H9 (cell line): ENCODE data around the gene ZNF28. TPM values are rescaled to one million over a fixed set of nuclear protein-coding genes. Genes with fewer than 3 reads are reported as not detected.
"Not testable (repeated sequence)": the region's sequence is repeated elsewhere in the genome, so short reads cannot be mapped to it uniquely, and the experiment has no call there.

Experiments
- DNase-seq: peaks from one replicate; pipeline ENCODE4 v3.0.0-alpha.2; 2017
- H2AFZ ChIP-seq: one replicate; pipeline ENCODE4 v1.6.1; 2013; ENCODE audit warnings: mild to moderate bottlenecking, low read length, control low read depth, moderate library complexity
- H2AK5ac ChIP-seq: 2 replicates; pipeline ENCODE4 v1.6.1; 2013; ENCODE audit warnings: low read length, control low read depth, mixed read lengths; ENCODE audit not compliant: insufficient read length
- H2BK120ac ChIP-seq: one replicate; pipeline ENCODE4 v1.6.1; 2013; ENCODE audit warnings: low read depth, mild to moderate bottlenecking, low read length, control low read depth, inconsistent platforms; ENCODE audit not compliant: poor library complexity, severe bottlenecking
- H2BK12ac ChIP-seq: 2 replicates; pipeline ENCODE4 v1.6.1; 2013; ENCODE audit warnings: low read length, control low read depth, mixed read lengths, low read depth; ENCODE audit not compliant: insufficient read length
- H2BK15ac ChIP-seq: 2 replicates; pipeline ENCODE4 v1.6.1; 2013; ENCODE audit warnings: low read depth, low read length, control low read depth
- H2BK20ac ChIP-seq: one replicate; pipeline ENCODE4 v1.6.1; 2013; ENCODE audit warnings: low read depth, mild to moderate bottlenecking, low read length, control low read depth, inconsistent platforms; ENCODE audit not compliant: poor library complexity, severe bottlenecking
- H2BK5ac ChIP-seq: 2 replicates; pipeline ENCODE4 v1.6.1; 2013; ENCODE audit warnings: low read length, control low read depth, mixed read lengths; ENCODE audit not compliant: insufficient read length
- H3K14ac ChIP-seq: 2 replicates; pipeline ENCODE4 v1.6.1; 2013; ENCODE audit warnings: low read length, control low read depth; ENCODE audit not compliant: insufficient read depth
- H3K18ac ChIP-seq: 2 replicates; pipeline ENCODE4 v1.6.1; 2013; ENCODE audit warnings: low read depth, mild to moderate bottlenecking, mixed read lengths, low read length, control low read depth; ENCODE audit not compliant: insufficient read length
- H3K23ac ChIP-seq: 2 replicates; pipeline ENCODE4 v1.6.1; 2013; ENCODE audit warnings: low read length, control low read depth, mixed read lengths, low read depth; ENCODE audit not compliant: insufficient read length
- H3K23me2 ChIP-seq: 2 replicates; pipeline ENCODE4 v1.6.1; 2013; ENCODE audit warnings: low read depth, mild to moderate bottlenecking, mixed read lengths, low read length, control low read depth; ENCODE audit not compliant: insufficient read length, poor library complexity, severe bottlenecking
- H3K27ac ChIP-seq: 2 replicates; pipeline ENCODE4 v1.5.1; 2013; ENCODE audit warnings: low read length, control low read depth, mixed read lengths, low read depth; ENCODE audit not compliant: insufficient read length
- H3K27me3 ChIP-seq: 2 replicates; pipeline ENCODE4 v1.6.1; 2013; ENCODE audit warnings: low read length, control low read depth, inconsistent platforms; ENCODE audit not compliant: insufficient read depth
- H3K4ac ChIP-seq: 2 replicates; pipeline ENCODE4 v1.6.1; 2013; ENCODE audit warnings: low read depth, mild to moderate bottlenecking, control low read depth, inconsistent platforms, low read length, moderate library complexity
- H3K4me1 ChIP-seq: 2 replicates; pipeline ENCODE4 v1.6.1; 2013; ENCODE audit warnings: low read length, control low read depth, inconsistent platforms; ENCODE audit not compliant: insufficient read depth
- H3K4me2 ChIP-seq: 2 replicates; pipeline ENCODE4 v1.6.1; 2013; ENCODE audit warnings: low read length, control low read depth, mixed read lengths; ENCODE audit not compliant: insufficient read length, insufficient read depth
- H3K56ac ChIP-seq: 2 replicates; pipeline ENCODE4 v1.6.1; 2013; ENCODE audit warnings: low read depth, mild to moderate bottlenecking, mixed read lengths, low read length, control low read depth; ENCODE audit not compliant: insufficient read length
- H3K79me1 ChIP-seq: 2 replicates; pipeline ENCODE4 v1.6.1; 2013; ENCODE audit warnings: low read depth, mild to moderate bottlenecking, moderate library complexity, low read length, control low read depth, inconsistent platforms; ENCODE audit not compliant: insufficient read depth, poor library complexity, severe bottlenecking
- H3K79me2 ChIP-seq: 2 replicates; pipeline ENCODE4 v1.6.1; 2013; ENCODE audit warnings: low read length, control low read depth, inconsistent platforms; ENCODE audit not compliant: insufficient read depth
- H3K9ac ChIP-seq: 2 replicates; pipeline ENCODE4 v1.6.1; 2013; ENCODE audit warnings: low read length, control low read depth, mixed read lengths; ENCODE audit not compliant: insufficient read length; ENCODE audit errors: extremely low read depth
- H3K9me3 ChIP-seq: one replicate; pipeline ENCODE4 v1.6.1; 2013; ENCODE audit warnings: low read depth, low read length, inconsistent platforms; ENCODE audit not compliant: control insufficient read depth
- H3T11ph ChIP-seq: one replicate; pipeline ENCODE4 v1.6.1; 2013; ENCODE audit warnings: mild to moderate bottlenecking, low read length, control low read depth, inconsistent platforms
- H4K20me1 ChIP-seq: one replicate; pipeline ENCODE4 v1.6.1; 2013; ENCODE audit not compliant: control insufficient read depth, insufficient read length, insufficient read depth
- H4K5ac ChIP-seq: 2 replicates; pipeline ENCODE4 v1.6.1; 2013; ENCODE audit warnings: low read depth, mild to moderate bottlenecking, mixed read lengths, low read length, control low read depth; ENCODE audit not compliant: insufficient read length
- H4K8ac ChIP-seq: replicated peaks from 2 replicates; pipeline ENCODE4 v1.6.1; 2013; ENCODE audit warnings: low read length, control low read depth, mixed read lengths, low read depth; ENCODE audit not compliant: insufficient read length
- H4K91ac ChIP-seq: 2 replicates; pipeline ENCODE4 v1.6.1; 2013; ENCODE audit warnings: low read depth, mild to moderate bottlenecking, moderate library complexity, mixed read lengths, low read length, control low read depth; ENCODE audit not compliant: insufficient read length
- H3K27ac Mint-ChIP-seq, 3 experiments: 2 replicates in 2 of 3; 3 replicates in 1 of 3; pipeline ENCODE4 v1.8.0; 2020 to 2021; ENCODE audit warnings: mixed read lengths in 3 of 3, mild to moderate bottlenecking in 1 of 3, moderate library complexity in 1 of 3
- H3K27me3 Mint-ChIP-seq: 2 replicates; pipeline ENCODE4 v1.8.0; 2021; ENCODE audit warnings: low read depth, mild to moderate bottlenecking, moderate library complexity, mixed read lengths
- H3K36me3 Mint-ChIP-seq, 3 experiments: 2 replicates in 2 of 3; 3 replicates in 1 of 3; pipeline ENCODE4 v1.8.0; 2020 to 2021; ENCODE audit warnings: low read depth in 3 of 3, mixed read lengths in 3 of 3; ENCODE audit not compliant: insufficient read depth in 1 of 3
- H3K4me1 Mint-ChIP-seq, 2 experiments: 2 replicates each; pipeline ENCODE4 v1.8.0; 2020; ENCODE audit warnings: mixed read lengths in 2 of 2
- H3K4me3 Mint-ChIP-seq, 2 experiments: 2 replicates in 1 of 2; 3 replicates in 1 of 2; pipeline ENCODE4 v1.8.0; 2020 to 2021; ENCODE audit warnings: mild to moderate bottlenecking in 2 of 2, mixed read lengths in 2 of 2, moderate library complexity in 1 of 2
- H3K9me3 Mint-ChIP-seq, 2 experiments: 2 replicates in 1 of 2; 3 replicates in 1 of 2; pipeline ENCODE4 v1.8.0; 2020; ENCODE audit warnings: mild to moderate bottlenecking in 2 of 2, mixed read lengths in 2 of 2, moderate library complexity in 1 of 2
- CTCF ChIP-seq: fragments of 200-600 bp; sonication (generic); conservative IDR thresholded peaks from 3 replicates; pipeline ENCODE4 v1.8.0; 2021; ENCODE audit warnings: antibody characterized with exemption, mild to moderate bottlenecking
- WGBS: extraction: QIAGEN DNeasy Blood & Tissue Kit; methylation state at CpG from one replicate; pipeline ENCODE4 v1.1.7; 2013; ENCODE audit warnings: missing lambda C conversion rate, low lambda C conversion rate, mixed read lengths; ENCODE audit not compliant: insufficient read length; ENCODE audit errors: extremely low coverage; 5-methylcytosine and 5-hydroxymethylcytosine counted together
- total RNA-seq: library from RNA; stranded (reverse); gene quantifications from 2 replicates; pipeline ENCODE4 v1.2.1, GENCODE V29; 2021

The ZNF28 gene
- total RNA-seq, 1 experiment from 2014 or later, result 31.3 TPM

- H3K23ac ChIP-seq, result no peak overlapping the region
- no peak for DNase-seq
- no peak overlapping the region for H2BK12ac ChIP-seq
- no peaks in the 10 kb centered on the region for H3K4me1 ChIP-seq
- H3K4me3 Mint-ChIP-seq, result peak overlapping the region; percentile 87 to 92
- peaks cover 12 to 15% of the 10 kb centered on the region in 2 experiments for H3K4me1 Mint-ChIP-seq
- no peak for TF ChIP-seq CTCF
- no peaks in the 10 kb centered on the region for H3K9me3 ChIP-seq
- no peak overlapping the region for H2BK20ac ChIP-seq
- H3K27me3 ChIP-seq, result no peaks in the 10 kb centered on the region; the same call in 1 of the 2 replicates
- H4K5ac ChIP-seq, result no peak overlapping the region
- no peak overlapping the region for H4K91ac ChIP-seq
- WGBS, result no CpG with 5 or more reads among the region's 3 CpGs
- no peaks in the 10 kb centered on the region for H3K79me1 ChIP-seq
- H2AK5ac ChIP-seq, result no peak overlapping the region
- no peak overlapping the region for H2BK120ac ChIP-seq
- no peak overlapping the region for H2BK5ac ChIP-seq
- no peak overlapping the region for H3T11ph ChIP-seq
- H3K79me2 ChIP-seq, result no peaks in the 10 kb centered on the region
- peaks cover 0 to 2% (median 0%) of the 10 kb centered on the region in 3 experiments; a peak in 3 of 7 replicates for H3K36me3 Mint-ChIP-seq
- H3K56ac ChIP-seq, result no peak overlapping the region
- no peak overlapping the region for H3K9ac ChIP-seq
- H3K27ac Mint-ChIP-seq, result no peak overlapping the region
- no peak overlapping the region for H2BK15ac ChIP-seq
- peaks cover 0 to 7% of the 10 kb centered on the region in 2 experiments; a peak in 3 of 5 replicates for H3K9me3 Mint-ChIP-seq
- H3K27me3 Mint-ChIP-seq, result peaks cover 44% of the 10 kb centered on the region
- no peaks in the 10 kb centered on the region for H4K20me1 ChIP-seq
- no peak overlapping the region for H4K8ac ChIP-seq
- H3K27ac ChIP-seq, result no peak overlapping the region
- peaks cover 13% of the 10 kb centered on the region for H3K23me2 ChIP-seq
- H3K14ac ChIP-seq, result no peak overlapping the region
- no peak overlapping the region for H3K18ac ChIP-seq
- no peak overlapping the region for H2AFZ ChIP-seq
- peak overlapping the region; percentile 84 for H3K4me2 ChIP-seq
- H3K4ac ChIP-seq, result no peak overlapping the region
Observed at GRCh38 chr19:52785506-52785905, 35.9 kb downstream of the ZNF28 start.

- H3K18ac ChIP-seq, H3K27ac ChIP-seq, H4K5ac ChIP-seq, H2BK12ac ChIP-seq, H2BK20ac ChIP-seq, H3K36me3 Mint-ChIP-seq, H3K9me3 Mint-ChIP-seq, H2BK120ac ChIP-seq, H3K4me3 Mint-ChIP-seq, H3K4me1 ChIP-seq, H2AK5ac ChIP-seq, H3K4me2 ChIP-seq, H3K23ac ChIP-seq, H3K79me2 ChIP-seq, DNase-seq, H3K27ac Mint-ChIP-seq, H3K9me3 ChIP-seq, H2BK15ac ChIP-seq, H3K27me3 ChIP-seq, H3K79me1 ChIP-seq, H2AFZ ChIP-seq, H3K4ac ChIP-seq, H2BK5ac ChIP-seq, H4K20me1 ChIP-seq, H4K8ac ChIP-seq, H3K14ac ChIP-seq, H3K9ac ChIP-seq, H3K56ac ChIP-seq, H3T11ph ChIP-seq, H4K91ac ChIP-seq: not testable (repeated sequence)
- peaks cover 25% of the 10 kb centered on the region for H3K27me3 Mint-ChIP-seq
- H3K4me1 Mint-ChIP-seq, result peaks cover 13 to 15% of the 10 kb centered on the region in 2 experiments
- peaks cover 13% of the 10 kb centered on the region for H3K23me2 ChIP-seq
- no CpG with 5 or more reads among the region's 2 CpGs for WGBS
Observed at GRCh38 chr19:52782864-52783263, 38.6 kb downstream of the ZNF28 start.
